SK-N-MC (cell line): ENCODE data around the gene PLEKHO1.

Experiments used
- EZH2 ChIP-seq: fragments of 200-600 bp; sonication (generic); IDR thresholded peaks from one replicate; pipeline ENCODE4 v1.6.1; 2017; ENCODE audit warnings: antibody characterized with exemption
- POLR2AphosphoS5 ChIP-seq: IDR thresholded peaks from 2 replicates; pipeline ENCODE4 v1.6.1; 2012; ENCODE audit warnings: mild to moderate bottlenecking, low read depth, low read length, borderline replicate concordance

DNA sequence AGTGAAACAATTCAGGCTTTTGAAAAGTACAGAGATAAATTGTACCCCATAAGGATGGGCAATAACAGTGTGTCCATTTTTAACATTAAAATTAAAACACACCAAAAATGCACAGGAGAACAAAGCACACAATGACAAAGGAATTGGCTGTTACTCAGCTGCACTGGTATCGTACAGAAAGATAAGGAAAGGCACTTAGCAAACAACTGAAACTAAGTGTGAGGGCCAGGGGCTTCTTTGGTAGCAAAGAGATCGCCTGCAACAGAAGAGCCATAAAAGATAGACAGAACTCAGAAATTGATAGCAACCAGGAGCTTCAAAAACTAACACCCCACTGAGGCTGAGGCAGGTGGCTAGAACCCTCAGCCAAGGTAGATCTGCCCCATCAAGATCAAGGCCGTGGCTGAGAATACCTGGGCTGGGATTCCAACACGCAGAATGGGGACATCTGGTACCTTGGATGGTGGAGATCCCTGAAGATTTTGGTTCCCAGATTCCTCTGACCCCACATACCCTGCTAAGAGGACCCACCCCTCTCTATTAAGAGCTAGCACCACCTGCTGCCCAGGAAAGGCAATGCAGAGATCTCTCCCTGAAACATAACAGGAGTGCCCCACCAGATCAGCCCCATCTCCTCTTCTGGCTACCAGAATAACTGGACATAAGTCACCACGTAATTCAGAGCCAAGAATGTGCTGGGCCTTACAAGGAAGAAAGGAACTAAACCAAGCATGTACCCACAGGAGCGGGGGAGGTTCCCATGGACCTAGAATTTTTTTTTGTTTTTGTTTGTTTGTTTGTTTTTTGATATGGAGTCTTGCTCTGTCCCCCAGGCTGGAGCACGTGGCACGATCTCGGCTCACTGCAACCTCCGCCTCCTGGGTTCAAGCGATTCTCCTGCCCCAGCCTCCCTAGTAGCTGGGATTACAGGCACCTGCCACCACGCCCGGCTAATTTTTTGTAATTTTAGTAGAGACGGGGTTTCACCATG lies 16.2 kb downstream of the PLEKHO1 start:
- TF ChIP-seq POLR2AphosphoS5 (no peak), EZH2 (no peak)
